Body of pancreas (tissue), 4 donors: Measurements from ENCODE around the gene CYSRT1.

Experiments
- CTCF ChIP-seq, 7 experiments: fragments of 450-650 bp in 4 of 7; fragments of 200-600 bp in 3 of 7; sonication (generic) in 3 of 7; IDR thresholded peaks; one replicate each; pipeline ENCODE4 v1.5.1; 2016 to 2019; ENCODE audit warnings: antibody characterized with exemption in 7 of 7
- POLR2A ChIP-seq, 3 donors: fragments of 450-650 bp; IDR thresholded peaks; one replicate each; pipeline ENCODE4 v1.6.1; 2016; ENCODE audit warnings: antibody characterized with exemption in 3 of 3, mild to moderate bottlenecking in 2 of 3

- TF ChIP-seq POLR2A (IDR thresholded peaks at IDR 0.05) (no peak), CTCF (IDR thresholded peaks at IDR 0.05) (no peak)
Observed at GRCh38 chr9:137265496-137266161, 40.7 kb downstream of the CYSRT1 start.
